ENCODE data around the gene CDH8. TPM values are rescaled to one million over a fixed set of nuclear protein-coding genes. Genes with fewer than 3 reads are reported as not detected.

CDH8 gene
- total and polyA plus RNA-seq, 2 donors (not counting 3 experiments of a cell fraction or from before 2014, with no cell fraction given) = not detected

DNA sequence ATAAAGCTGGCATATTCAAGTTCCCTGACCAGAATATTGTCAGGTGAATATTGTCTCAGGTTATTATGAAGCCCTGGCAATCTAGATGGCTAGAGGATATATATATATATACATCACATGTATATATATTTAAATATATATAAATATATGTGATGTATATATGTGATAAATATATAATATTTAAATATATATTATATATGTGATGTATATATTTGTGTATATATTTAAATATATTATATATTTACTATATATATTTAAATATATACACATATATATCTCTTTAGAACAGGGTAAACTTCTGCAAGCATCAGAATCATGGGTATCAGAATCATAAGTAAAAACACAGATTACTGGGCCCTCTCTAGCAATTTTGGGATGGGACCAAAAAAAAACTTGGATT is 112.6 kb downstream of the CDH8 start:
- intact Hi-C loops (cut with micrococcal nuclease) (no loop called here), dilution Hi-C loops (cut with MboI; ENCODE audit: extremely low pct_ligation_motif_present, low sequenced_read_pairs) (no loop called here)
- Histone ChIP-seq H3K4me3 (replicated peaks in 1 of 3; ENCODE audit: insufficient read depth in 1 of 3, low read depth in 1 of 3, low read length in 3 of 3) (no peak overlapping the region), H3K36me3 (ENCODE audit: control insufficient read depth in 2 of 2, extremely low read depth in 1 of 2, insufficient read depth in 2 of 2, low read length in 2 of 2) (no peaks in the 10 kb centered on the region), H3K4me1 (ENCODE audit: control insufficient read depth, extremely low read depth, insufficient read depth, low read length) (no peaks in the 10 kb centered on the region), H3K27ac (ENCODE audit: insufficient read depth, low read depth, low read length) (no peak overlapping the region), H3K9me1 (replicated peaks; ENCODE audit: control insufficient read depth, extremely low read depth, insufficient read depth, low read length) (no peaks in the 10 kb centered on the region), H3K9me3 (replicated peaks; ENCODE audit: control insufficient read depth, insufficient read depth, low read length) (peaks cover 2% of the 10 kb centered on the region), H3K79me2 (ENCODE audit: control insufficient read depth, insufficient read depth, low read length) (no peaks in the 10 kb centered on the region), H3K4me2 (ENCODE audit: insufficient read depth, low read length) (no peak overlapping the region), H4K20me1 (replicated peaks; ENCODE audit: control insufficient read depth, extremely low read depth, insufficient read depth, low read length) (no peaks in the 10 kb centered on the region), H3K27me3 (ENCODE audit: control insufficient read depth in 2 of 2, insufficient read depth in 2 of 2, low read length in 2 of 2) (no peaks in the 10 kb centered on the region), H2AFZ (ENCODE audit: low read depth, low read length) (no peak overlapping the region), H3K9ac (replicated peaks; ENCODE audit: extremely low read depth, insufficient read depth, low read length) (no peak overlapping the region)
- TF ChIP-seq GATA2 (IDR thresholded peaks at IDR 0.05; ENCODE audit: insufficient read depth, insufficient read length, low read depth, low read length) (no peak), FOS (IDR thresholded peaks at IDR 0.05; ENCODE audit: borderline replicate concordance, insufficient read depth, low read length) (no peak), MYC (IDR thresholded peaks at IDR 0.05; ENCODE audit: low read depth, low read length) (no peak), JUN (IDR thresholded peaks at IDR 0.05; ENCODE audit: borderline replicate concordance, insufficient read depth, insufficient read length, low read depth) (no peak), EZH2 (IDR thresholded peaks at IDR 0.05; ENCODE audit: borderline replicate concordance, low read depth, low read length, severe bottlenecking) (no peak), POLR2AphosphoS5 (IDR thresholded peaks at IDR 0.05; ENCODE audit: insufficient read depth, low read depth, low read length) (no peak), POLR2A (IDR thresholded peaks at IDR 0.05; ENCODE audit: low read depth, low read length) (no peak)
- TF ChIP-seq, protein P1, sequence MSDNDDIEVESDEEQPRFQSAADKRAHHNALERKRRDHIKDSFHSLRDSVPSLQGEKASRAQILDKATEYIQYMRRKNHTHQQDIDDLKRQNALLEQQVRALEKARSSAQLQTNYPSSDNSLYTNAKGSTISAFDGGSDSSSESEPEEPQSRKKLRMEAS (IDR thresholded peaks at IDR 0.05; ENCODE audit: insufficient read depth, insufficient read length) = no peak
- TF ChIP-seq, protein P2, sequence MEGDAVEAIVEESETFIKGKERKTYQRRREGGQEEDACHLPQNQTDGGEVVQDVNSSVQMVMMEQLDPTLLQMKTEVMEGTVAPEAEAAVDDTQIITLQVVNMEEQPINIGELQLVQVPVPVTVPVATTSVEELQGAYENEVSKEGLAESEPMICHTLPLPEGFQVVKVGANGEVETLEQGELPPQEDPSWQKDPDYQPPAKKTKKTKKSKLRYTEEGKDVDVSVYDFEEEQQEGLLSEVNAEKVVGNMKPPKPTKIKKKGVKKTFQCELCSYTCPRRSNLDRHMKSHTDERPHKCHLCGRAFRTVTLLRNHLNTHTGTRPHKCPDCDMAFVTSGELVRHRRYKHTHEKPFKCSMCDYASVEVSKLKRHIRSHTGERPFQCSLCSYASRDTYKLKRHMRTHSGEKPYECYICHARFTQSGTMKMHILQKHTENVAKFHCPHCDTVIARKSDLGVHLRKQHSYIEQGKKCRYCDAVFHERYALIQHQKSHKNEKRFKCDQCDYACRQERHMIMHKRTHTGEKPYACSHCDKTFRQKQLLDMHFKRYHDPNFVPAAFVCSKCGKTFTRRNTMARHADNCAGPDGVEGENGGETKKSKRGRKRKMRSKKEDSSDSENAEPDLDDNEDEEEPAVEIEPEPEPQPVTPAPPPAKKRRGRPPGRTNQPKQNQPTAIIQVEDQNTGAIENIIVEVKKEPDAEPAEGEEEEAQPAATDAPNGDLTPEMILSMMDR (IDR thresholded peaks at IDR 0.05; ENCODE audit: extremely low read depth in 1 of 2, insufficient read depth in 1 of 2, low read depth in 1 of 2, low read length in 2 of 2) = no peak
- CTCF ChIA-PET = no interaction called here
- no TSS peak for BruUV-seq (replicated peaks)
- FAIRE-seq (no peak), DNase-seq (ENCODE audit: low read depth, low spot score) (no peak)
- POLR2A ChIA-PET = no interaction called here
